HCT116 (cell line): ENCODE results near the gene CHD1. TPM values are rescaled to one million over a fixed set of nuclear protein-coding genes. Genes with fewer than 3 reads are reported as not detected.

Experiments
- ATAC-seq: fragments of 200-7000 bp; cut with Tn5 transposase; 2 replicates; pipeline ENCODE4 v1.9.1; 2020; ENCODE audit warnings: mild to moderate bottlenecking, moderate library complexity
- BruUV-seq: library from RNA; stranded (reverse); fragments of 400-500 nt; replicated peaks from 2 replicates; lab custom pipeline; 2021; lab: Mats Ljungman, UMichigan
- CTCF ChIA-PET: fragments of 300-600 bp; sonication (Branson Sonifier 250); formaldehyde crosslinking; loops from one replicate; lab custom pipeline; 2021; ENCODE audit warnings: antibody characterized with exemption; lab: Charles Lee
- POLR2A ChIA-PET: fragments of 300-600, 350-600 bp; sonication (Branson Sonifier 250); formaldehyde crosslinking; loops from one replicate; lab custom pipeline; 2021; ENCODE audit warnings: antibody characterized with exemption; lab: Charles Lee
- RAD21 ChIA-PET, 2 experiments: fragments of 300-600 bp; sonication (Branson Sonifier 250); formaldehyde crosslinking; loops; one replicate each; lab custom pipeline; 2023; ENCODE audit warnings: low total read pairs in 2 of 2; ENCODE audit not compliant: uncharacterized antibody in 2 of 2, unreplicated experiment in 2 of 2, low non-redundant PET in 1 of 2; lab: Charles Lee
- DNase-seq: peaks from one replicate; pipeline ENCODE4 v3.0.0-alpha.2; 2010; ENCODE audit warnings: low read depth, low spot score
- H2AFZ ChIP-seq: fragments of 200-600 bp; shearing (Covaris generic), sonication (generic); 2 replicates; pipeline ENCODE4 v1.6.1; 2017; ENCODE audit warnings: low read depth, mixed run types, mixed read lengths, antibody characterized with exemption, low read length; ENCODE audit not compliant: poor library complexity, severe bottlenecking
- H3K27ac ChIP-seq: 2 replicates; pipeline ENCODE4 v1.5.1; 2012; ENCODE audit warnings: low read depth, low read length
- H3K27me3 ChIP-seq: fragments of 200-600 bp; sonication (generic); 2 replicates; pipeline ENCODE4 v1.6.1; 2016; ENCODE audit warnings: mixed run types, low read length, mixed read lengths; ENCODE audit not compliant: insufficient read depth
- H3K36me3 ChIP-seq, 2 experiments: fragments of 200-500 bp in 1 of 2; fragments of 200-600 bp in 1 of 2; sonication (Bioruptor generic) in 1 of 2; sonication (generic) in 1 of 2; 2 replicates each; pipeline versions ENCODE4 v1.5.1 to v1.6.1; 2014 to 2016; ENCODE audit warnings: low read length in 2 of 2, inconsistent platforms in 1 of 2, mixed read lengths in 1 of 2, mixed run types in 1 of 2; ENCODE audit not compliant: insufficient read depth in 2 of 2, control insufficient read depth in 1 of 2
- H3K4me1 ChIP-seq, 2 experiments: fragments of 200-600 bp in 1 of 2; sonication (generic) in 1 of 2; 2 replicates each; pipeline versions ENCODE4 v1.5.1 to v1.6.1; 2012 to 2017; ENCODE audit warnings: low read length in 2 of 2, inconsistent platforms in 1 of 2, mild to moderate bottlenecking in 1 of 2, mixed read lengths in 1 of 2, mixed run types in 1 of 2, moderate library complexity in 1 of 2; ENCODE audit not compliant: insufficient read depth in 2 of 2, control insufficient read depth in 1 of 2
- H3K4me2 ChIP-seq: fragments of 200-600 bp; sonication (generic); 2 replicates; pipeline ENCODE4 v1.6.1; 2017; ENCODE audit warnings: mixed run types, low read length, mixed read lengths
- H3K4me3 ChIP-seq, 2 experiments: fragments of 200-600 bp in 1 of 2; sonication (generic) in 1 of 2; replicated peaks in 1 of 2; 2 replicates each; pipeline ENCODE4 v1.5.1; 2011 to 2016; ENCODE audit warnings: low read length in 2 of 2, control low read depth in 1 of 2, low read depth in 1 of 2, mild to moderate bottlenecking in 1 of 2, mixed read lengths in 1 of 2, mixed run types in 1 of 2
- H3K79me2 ChIP-seq: fragments of 200-600 bp; sonication (generic); 2 replicates; pipeline ENCODE4 v1.6.1; 2017; ENCODE audit warnings: mild to moderate bottlenecking, mixed run types, low read length, moderate library complexity, mixed read lengths; ENCODE audit not compliant: insufficient read depth
- H3K9ac ChIP-seq: fragments of 200-600 bp; sonication (generic); 2 replicates; pipeline ENCODE4 v1.6.1; 2016; ENCODE audit warnings: low read length, mixed read lengths
- H3K9me2 ChIP-seq: fragments of 200-600 bp; sonication (generic), shearing (Covaris generic); 2 replicates; pipeline ENCODE4 v1.6.1; 2017; ENCODE audit warnings: mixed run types, mild to moderate bottlenecking, moderate library complexity; ENCODE audit not compliant: insufficient read depth
- H3K9me3 ChIP-seq, 2 experiments: fragments of 200-500 bp in 1 of 2; fragments of 200-600 bp in 1 of 2; sonication (Bioruptor generic) in 1 of 2; sonication (generic) in 1 of 2; 2 replicates each; pipeline ENCODE4 v1.6.1; 2014 to 2017; ENCODE audit warnings: low read length in 2 of 2, mixed read lengths in 2 of 2, inconsistent platforms in 1 of 2, low read depth in 1 of 2, mild to moderate bottlenecking in 1 of 2, mixed run types in 1 of 2, moderate library complexity in 1 of 2; ENCODE audit not compliant: control insufficient read depth in 1 of 2, insufficient read depth in 1 of 2
- H4K20me1 ChIP-seq: fragments of 200-600 bp; sonication (generic), shearing (Covaris generic); 2 replicates; pipeline ENCODE4 v1.6.1; 2017; ENCODE audit warnings: mixed run types, mild to moderate bottlenecking, moderate library complexity; ENCODE audit not compliant: insufficient read depth
- CEBPB ChIP-seq: IDR thresholded peaks from 2 replicates; pipeline ENCODE4 v1.6.1; 2012; ENCODE audit warnings: low read depth
- CTCF ChIP-seq, 3 experiments: fragments of 200-600 bp in 1 of 3; sonication (generic) in 1 of 3; IDR thresholded peaks in 2 of 3; conservative IDR thresholded peaks in 1 of 3; 2 replicates each; pipeline ENCODE4 v1.5.1; 2012 to 2017; ENCODE audit warnings: low read depth in 2 of 3, low read length in 2 of 3, antibody characterized with exemption in 1 of 3, borderline replicate concordance in 1 of 3, control low read depth in 1 of 3, mild to moderate bottlenecking in 1 of 3, mixed read lengths in 1 of 3, mixed run types in 1 of 3, moderate library complexity in 1 of 3; ENCODE audit not compliant: insufficient read depth in 1 of 3
- EGR1 ChIP-seq: IDR thresholded peaks from 2 replicates; pipeline ENCODE4 v1.6.1; 2012; ENCODE audit warnings: low read depth
- ELF1 ChIP-seq: IDR thresholded peaks from 2 replicates; pipeline ENCODE4 v1.6.1; 2012; ENCODE audit warnings: low read depth, borderline replicate concordance
- EZH2 ChIP-seq: fragments of 200-600 bp; sonication (generic); IDR thresholded peaks from 2 replicates; pipeline ENCODE4 v1.6.1; 2017; ENCODE audit warnings: antibody characterized with exemption, mixed run types
- EZH2phosphoT487 ChIP-seq: fragments of 200-600 bp; IDR thresholded peaks from 2 replicates; pipeline ENCODE4 v1.6.1; 2018; ENCODE audit warnings: antibody characterized with exemption, borderline replicate concordance
- FOSL1 ChIP-seq: IDR thresholded peaks from 2 replicates; pipeline ENCODE4 v1.6.1; 2012; ENCODE audit warnings: low read depth
- POLR2A ChIP-seq: IDR thresholded peaks from 2 replicates; pipeline ENCODE4 v1.7.0; 2011; ENCODE audit warnings: borderline replicate concordance; ENCODE audit not compliant: insufficient read depth, insufficient read length; ENCODE audit errors: extremely low read depth
- POLR2AphosphoS5 ChIP-seq: IDR thresholded peaks from 2 replicates; pipeline ENCODE4 v1.6.1; 2011; ENCODE audit warnings: mild to moderate bottlenecking, low read depth, low read length, moderate library complexity
- RAD21 ChIP-seq: IDR thresholded peaks from 2 replicates; pipeline ENCODE4 v1.6.1; 2012; ENCODE audit warnings: low read depth, mild to moderate bottlenecking
- SIN3A ChIP-seq: IDR thresholded peaks from 2 replicates; pipeline ENCODE4 v1.6.1; 2012; ENCODE audit warnings: low read depth
- SP1 ChIP-seq: IDR thresholded peaks from 2 replicates; pipeline ENCODE4 v1.6.1; 2012; ENCODE audit warnings: low read depth
- SRF ChIP-seq: IDR thresholded peaks from 2 replicates; pipeline ENCODE4 v1.6.1; 2012; ENCODE audit warnings: low read depth
- TCF7L2 ChIP-seq: IDR thresholded peaks from 2 replicates; pipeline ENCODE4 v1.7.0; 2011; ENCODE audit warnings: borderline replicate concordance, inconsistent platforms; ENCODE audit not compliant: insufficient read depth, insufficient read length; ENCODE audit errors: extremely low read depth
- ZBTB33 ChIP-seq: IDR thresholded peaks from 2 replicates; pipeline ENCODE4 v1.6.1; 2011; ENCODE audit warnings: mild to moderate bottlenecking, low read length, moderate library complexity; ENCODE audit not compliant: insufficient replicate concordance; ENCODE audit errors: extremely low read depth
- ZFX ChIP-seq: fragments of 450-650 bp; IDR thresholded peaks from 2 replicates; pipeline ENCODE4 v1.6.1; 2017
- ZNF274 ChIP-seq: fragments of 200-500 bp; sonication (Bioruptor generic); IDR thresholded peaks from 2 replicates; pipeline ENCODE4 v1.6.1; 2014; ENCODE audit warnings: mild to moderate bottlenecking, low read depth, low read length, inconsistent platforms
- intact Hi-C: fragments of 100-400 bp; cut with micrococcal nuclease; formaldehyde crosslinking; loops from 2 replicates; pipeline ENCODE4 v1.10.0; 2022
- total RNA-seq: library from RNA; stranded (reverse); gene quantifications from one replicate; pipeline ENCODE4 v1.2.1, GENCODE V29; 2021; ENCODE audit not compliant: unreplicated experiment
- TF ChIP-seq, protein P1 (sequence below): IDR thresholded peaks from 2 replicates; pipeline ENCODE4 v1.6.1; 2012; ENCODE audit warnings: low read depth
- TF ChIP-seq, protein P2 (sequence below): IDR thresholded peaks from 2 replicates; pipeline ENCODE4 v1.6.1; 2012

Gene CHD1
- total RNA-seq, 1 experiment from 2014 or later: 43.9 TPM

GRCh38 chr5:98902733-98903132 is 26.1 kb downstream of the CHD1 start:
- H3K79me2 ChIP-seq: peaks cover 80% of the 10 kb centered on the region
- TF ChIP-seq ZFX (no peak), ELF1 (no peak), EZH2phosphoT487 (no peak), POLR2A (no peak), ZNF274 (no peak), FOSL1 (no peak), SIN3A (no peak), CTCF (IDR thresholded peaks at IDR 0.05 in 2 of 3, conservative IDR thresholded peaks at IDR 0.05 in 1 of 3; ENCODE audit: borderline replicate concordance in 1 of 3, insufficient read depth in 1 of 3, low read depth in 2 of 3, low read length in 2 of 3) (no peak), EGR1 (no peak), SRF (no peak), POLR2AphosphoS5 (no peak), ZBTB33 (no peak), SP1 (no peak), RAD21 (no peak), EZH2 (no peak), TCF7L2 (no peak), CEBPB (no peak)
- TF ChIP-seq, protein P1, sequence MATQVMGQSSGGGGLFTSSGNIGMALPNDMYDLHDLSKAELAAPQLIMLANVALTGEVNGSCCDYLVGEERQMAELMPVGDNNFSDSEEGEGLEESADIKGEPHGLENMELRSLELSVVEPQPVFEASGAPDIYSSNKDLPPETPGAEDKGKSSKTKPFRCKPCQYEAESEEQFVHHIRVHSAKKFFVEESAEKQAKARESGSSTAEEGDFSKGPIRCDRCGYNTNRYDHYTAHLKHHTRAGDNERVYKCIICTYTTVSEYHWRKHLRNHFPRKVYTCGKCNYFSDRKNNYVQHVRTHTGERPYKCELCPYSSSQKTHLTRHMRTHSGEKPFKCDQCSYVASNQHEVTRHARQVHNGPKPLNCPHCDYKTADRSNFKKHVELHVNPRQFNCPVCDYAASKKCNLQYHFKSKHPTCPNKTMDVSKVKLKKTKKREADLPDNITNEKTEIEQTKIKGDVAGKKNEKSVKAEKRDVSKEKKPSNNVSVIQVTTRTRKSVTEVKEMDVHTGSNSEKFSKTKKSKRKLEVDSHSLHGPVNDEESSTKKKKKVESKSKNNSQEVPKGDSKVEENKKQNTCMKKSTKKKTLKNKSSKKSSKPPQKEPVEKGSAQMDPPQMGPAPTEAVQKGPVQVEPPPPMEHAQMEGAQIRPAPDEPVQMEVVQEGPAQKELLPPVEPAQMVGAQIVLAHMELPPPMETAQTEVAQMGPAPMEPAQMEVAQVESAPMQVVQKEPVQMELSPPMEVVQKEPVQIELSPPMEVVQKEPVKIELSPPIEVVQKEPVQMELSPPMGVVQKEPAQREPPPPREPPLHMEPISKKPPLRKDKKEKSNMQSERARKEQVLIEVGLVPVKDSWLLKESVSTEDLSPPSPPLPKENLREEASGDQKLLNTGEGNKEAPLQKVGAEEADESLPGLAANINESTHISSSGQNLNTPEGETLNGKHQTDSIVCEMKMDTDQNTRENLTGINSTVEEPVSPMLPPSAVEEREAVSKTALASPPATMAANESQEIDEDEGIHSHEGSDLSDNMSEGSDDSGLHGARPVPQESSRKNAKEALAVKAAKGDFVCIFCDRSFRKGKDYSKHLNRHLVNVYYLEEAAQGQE: no peak
- TF ChIP-seq, protein P2, sequence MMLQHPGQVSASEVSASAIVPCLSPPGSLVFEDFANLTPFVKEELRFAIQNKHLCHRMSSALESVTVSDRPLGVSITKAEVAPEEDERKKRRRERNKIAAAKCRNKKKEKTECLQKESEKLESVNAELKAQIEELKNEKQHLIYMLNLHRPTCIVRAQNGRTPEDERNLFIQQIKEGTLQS: no peak
- no peak overlapping the region for H3K4me2 ChIP-seq
- H3K27ac ChIP-seq: no peak overlapping the region
- H3K36me3 ChIP-seq: peaks cover 47 to 51% of the 10 kb centered on the region in 2 experiments
- no peak for DNase-seq
- ChIA-PET POLR2A (no interaction called here), CTCF (no interaction called here), RAD21 (no interaction called here)
- peaks cover 36% of the 10 kb centered on the region; the same call in 1 of the 2 replicates for H4K20me1 ChIP-seq
- H3K4me1 ChIP-seq: no peaks in the 10 kb centered on the region
- H3K9me2 ChIP-seq: no peaks in the 10 kb centered on the region
- no TSS peak for BruUV-seq
- no peak for ATAC-seq
- H3K9ac ChIP-seq: no peak overlapping the region
- intact Hi-C loops: no loop called here
- H3K27me3 ChIP-seq: no peaks in the 10 kb centered on the region
- H3K4me3 ChIP-seq: no peak overlapping the region
- H2AFZ ChIP-seq: no peak overlapping the region
- H3K9me3 ChIP-seq: no peaks in the 10 kb centered on the region
